Activated CD4-positive, alpha-beta memory T cell treated with anti-CD3 and anti-CD28 coated beads for 36 hours (primary cell): ENCODE measurements around the gene MRPL33. TPM values are rescaled to one million over a fixed set of nuclear protein-coding genes. Genes with fewer than 3 reads are reported as not detected.

Source experiments
- CTCF ChIA-PET: fragments of 350-600 bp; sonication (Branson Sonifier 250); formaldehyde crosslinking; loops from one replicate; lab custom pipeline; 2021; ENCODE audit warnings: antibody characterized with exemption, inconsistent platforms; lab: Charles Lee
- POLR2A ChIA-PET: fragments of 350-600 bp; sonication (Branson Sonifier 250); formaldehyde crosslinking; loops from one replicate; lab custom pipeline; 2021; ENCODE audit warnings: antibody characterized with exemption; lab: Charles Lee
- DNase-seq: peaks from one replicate; pipeline ENCODE4 v3.0.0-alpha.2; 2020
- H3K27ac Mint-ChIP-seq: one replicate; pipeline ENCODE4 v1.8.0; 2021; ENCODE audit warnings: mixed read lengths
- H3K27me3 Mint-ChIP-seq: one replicate; pipeline ENCODE4 v1.8.0; 2021; ENCODE audit warnings: mixed read lengths
- H3K36me3 Mint-ChIP-seq: one replicate; pipeline ENCODE4 v1.8.0; 2021; ENCODE audit warnings: mixed read lengths
- H3K4me1 Mint-ChIP-seq: one replicate; pipeline ENCODE4 v1.8.0; 2021; ENCODE audit warnings: low read depth, mixed read lengths
- H3K4me3 Mint-ChIP-seq: one replicate; pipeline ENCODE4 v1.8.0; 2021; ENCODE audit warnings: mild to moderate bottlenecking, mixed read lengths
- H3K9me3 Mint-ChIP-seq: one replicate; pipeline ENCODE4 v1.8.0; 2021; ENCODE audit warnings: mixed read lengths
- intact Hi-C: fragments of 100-400 bp; cut with micrococcal nuclease; formaldehyde crosslinking; loops from one replicate; pipeline ENCODE4 v1.15.1; 2023
- total RNA-seq, 2 experiments: library from RNA; stranded (reverse); gene quantifications; one replicate each; pipeline ENCODE4 v1.2.3, GENCODE V29; 2021

MRPL33 gene
- total RNA-seq, 2 experiments from 2014 or later: 83.3 to 84.2 TPM

- intact Hi-C loops: no loop called here
- Mint-ChIP-seq H3K4me3 (no peak overlapping the region), H3K27me3 (no peaks in the 10 kb centered on the region), H3K27ac (no peak overlapping the region), H3K9me3 (no peaks in the 10 kb centered on the region), H3K4me1 (no peaks in the 10 kb centered on the region), H3K36me3 (peaks cover under 1% of the 10 kb centered on the region)
- CTCF ChIA-PET: interaction anchor here (0.9 kb wide), 1 partner anchor 42 kb away, joined by 3 read pairs; no protein-coding TSS in a partner anchor
- POLR2A ChIA-PET: no interaction called here
- DNase-seq: no peak
These were observed 19.3 kb downstream of the MRPL33 start for GRCh38 chr2:27790796-27791195.

- no peak for DNase-seq
- ChIA-PET POLR2A (no interaction called here), CTCF (no interaction called here)
- Mint-ChIP-seq H3K27ac (no peak overlapping the region), H3K9me3 (no peaks in the 10 kb centered on the region), H3K36me3 (no peaks in the 10 kb centered on the region), H3K4me1 (no peaks in the 10 kb centered on the region), H3K27me3 (no peaks in the 10 kb centered on the region), H3K4me3 (no peak overlapping the region)
- intact Hi-C loops: no loop called here
These were observed 21.2 kb downstream of the MRPL33 start for GRCh38 chr2:27792759-27793158.

- Mint-ChIP-seq H3K27me3 (no peaks in the 10 kb centered on the region), H3K9me3 (no peaks in the 10 kb centered on the region), H3K4me3 (no peak overlapping the region), H3K4me1 (no peaks in the 10 kb centered on the region), H3K27ac (no peak overlapping the region), H3K36me3 (no peaks in the 10 kb centered on the region)
- DNase-seq: no peak
- POLR2A ChIA-PET: no interaction called here
- intact Hi-C loops: no loop called here
- CTCF ChIA-PET: no interaction called here
These were observed 23.7 kb downstream of the MRPL33 start for GRCh38 chr2:27795093-27795834.

DNA sequence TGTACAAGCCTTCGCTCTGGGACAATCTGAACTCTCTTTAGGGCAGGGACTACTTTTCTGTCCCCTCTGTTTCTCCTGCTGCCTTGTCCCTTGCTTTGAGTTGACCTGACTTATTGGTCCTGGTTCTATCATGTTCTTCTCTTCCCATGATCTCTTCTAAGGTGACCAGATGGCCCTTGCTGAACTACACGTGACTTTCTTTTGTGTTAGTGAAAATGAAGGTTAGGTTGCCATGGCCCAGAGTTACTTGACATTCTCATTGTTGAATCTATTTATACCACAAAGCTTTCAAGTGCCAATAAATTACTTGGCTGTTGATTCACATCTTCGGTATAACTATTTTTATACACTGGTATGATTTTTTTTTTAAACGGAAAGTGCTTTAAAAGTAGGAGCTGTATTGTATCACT, 24.4 kb downstream of the MRPL33 start:
- no peak overlapping the region for H3K4me3 Mint-ChIP-seq
- ChIA-PET POLR2A (no interaction called here), CTCF (no interaction called here)
- no peak for DNase-seq
- H3K36me3 Mint-ChIP-seq: no peaks in the 10 kb centered on the region
- no peaks in the 10 kb centered on the region for H3K27me3 Mint-ChIP-seq
- H3K27ac Mint-ChIP-seq: no peak overlapping the region
- intact Hi-C loops: no loop called here
- no peaks in the 10 kb centered on the region for H3K4me1 Mint-ChIP-seq
- no peaks in the 10 kb centered on the region for H3K9me3 Mint-ChIP-seq

DNA sequence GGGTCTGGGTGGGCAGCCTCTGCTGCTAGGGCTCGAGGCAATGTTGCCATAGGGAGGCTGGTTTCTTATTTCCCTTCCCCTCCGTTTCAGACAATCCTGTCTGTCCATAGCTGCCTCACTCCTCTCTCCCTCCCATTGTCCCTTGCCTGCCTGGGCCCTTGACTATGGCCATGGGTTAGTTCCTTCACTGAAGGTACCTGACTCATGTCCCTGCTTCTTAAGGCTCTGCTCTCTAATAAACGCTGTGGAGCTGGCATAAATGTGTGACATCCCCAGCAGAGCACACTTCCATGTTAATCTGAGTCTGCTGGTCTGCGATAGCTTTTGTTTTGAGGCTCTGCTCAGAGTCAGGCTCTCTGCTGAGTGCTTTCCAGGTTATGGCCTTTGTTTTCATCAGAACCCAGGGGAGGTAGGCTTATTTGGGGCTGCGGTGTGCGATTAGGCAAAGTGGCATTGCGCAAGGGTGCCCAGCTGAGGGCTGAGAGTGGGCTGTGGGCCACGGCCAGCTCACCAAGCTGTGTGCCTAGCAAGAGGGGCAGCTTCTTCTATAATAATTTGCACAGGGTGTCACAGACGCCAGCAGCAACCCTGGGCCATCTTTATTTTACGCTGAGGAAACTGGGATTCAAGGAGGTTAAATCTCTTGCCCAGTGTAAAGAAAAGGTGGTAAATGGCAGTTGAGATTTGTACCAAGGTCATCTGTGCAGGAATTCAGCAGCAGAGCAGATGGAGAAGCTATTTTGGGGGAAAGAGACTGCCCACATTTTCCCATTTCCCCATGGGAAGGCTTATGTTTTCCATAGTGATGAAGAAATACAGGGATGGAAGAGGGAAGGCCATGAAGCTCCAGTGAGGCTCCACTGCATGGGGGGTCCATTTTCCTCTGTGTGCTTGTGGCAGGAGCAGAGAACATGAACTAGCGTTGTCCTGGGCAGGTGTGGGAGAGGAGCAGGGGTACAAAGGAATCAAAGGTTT, 25.6 kb downstream of the MRPL33 start:
- H3K4me3 Mint-ChIP-seq: no peak overlapping the region
- H3K27me3 Mint-ChIP-seq: no peaks in the 10 kb centered on the region
- H3K9me3 Mint-ChIP-seq: no peaks in the 10 kb centered on the region
- ChIA-PET CTCF (no interaction called here), POLR2A (no interaction called here)
- no peak for DNase-seq
- no peak overlapping the region for H3K27ac Mint-ChIP-seq
- H3K4me1 Mint-ChIP-seq: no peaks in the 10 kb centered on the region
- no peaks in the 10 kb centered on the region for H3K36me3 Mint-ChIP-seq
- intact Hi-C loops: no loop called here

GRCh38 chr2:27797841-27798240, 26.3 kb downstream of the MRPL33 start:
- no peaks in the 10 kb centered on the region for H3K36me3 Mint-ChIP-seq
- no peak for DNase-seq
- no peak overlapping the region for H3K4me3 Mint-ChIP-seq
- no peaks in the 10 kb centered on the region for H3K9me3 Mint-ChIP-seq
- no peak overlapping the region for H3K27ac Mint-ChIP-seq
- POLR2A ChIA-PET: no interaction called here
- intact Hi-C loops: no loop called here
- H3K27me3 Mint-ChIP-seq: no peaks in the 10 kb centered on the region
- CTCF ChIA-PET: no interaction called here
- H3K4me1 Mint-ChIP-seq: no peaks in the 10 kb centered on the region

GRCh38 chr2:27798486-27798885, 27.0 kb downstream of the MRPL33 start:
- Mint-ChIP-seq H3K27ac (no peak overlapping the region), H3K4me1 (no peaks in the 10 kb centered on the region), H3K4me3 (no peak overlapping the region), H3K27me3 (no peaks in the 10 kb centered on the region), H3K9me3 (no peaks in the 10 kb centered on the region), H3K36me3 (no peaks in the 10 kb centered on the region)
- ChIA-PET CTCF (no interaction called here), POLR2A (no interaction called here)
- intact Hi-C loops: no loop called here
- DNase-seq: no peak

DNA sequence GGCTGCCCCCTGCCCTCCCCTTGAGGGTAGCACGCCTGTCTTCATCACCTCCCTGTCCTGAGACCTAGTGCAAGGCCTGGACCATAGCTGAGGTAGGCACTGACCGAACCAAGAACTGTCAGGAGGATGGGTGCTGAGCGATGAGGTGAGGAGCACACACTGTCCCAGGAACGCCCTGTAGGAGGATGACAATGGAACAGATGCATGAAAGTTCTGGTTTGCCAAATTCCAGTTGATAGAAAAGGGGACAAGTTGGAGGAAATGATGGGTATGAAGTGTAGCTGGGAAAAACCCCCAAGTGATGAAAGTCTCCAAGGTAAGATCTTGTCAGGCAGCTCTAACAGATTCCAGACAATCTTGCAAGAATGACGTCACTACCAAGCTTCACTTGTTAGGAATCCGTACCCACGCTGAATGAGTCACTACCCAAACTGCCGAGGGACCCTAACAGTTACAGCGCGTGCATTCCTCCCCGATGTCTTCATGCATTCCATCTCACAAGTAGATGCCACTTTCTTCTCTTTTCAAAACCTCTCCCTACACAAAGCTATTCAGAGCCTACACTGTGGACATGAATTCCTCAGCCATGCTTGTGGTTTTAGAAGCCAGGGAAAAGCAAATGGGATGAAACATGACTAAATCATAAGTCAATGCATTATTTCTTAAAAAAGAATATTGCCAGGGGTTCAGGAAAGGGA, 27.6 kb downstream of the MRPL33 start:
- Mint-ChIP-seq H3K9me3 (no peaks in the 10 kb centered on the region), H3K27me3 (no peaks in the 10 kb centered on the region), H3K4me1 (no peaks in the 10 kb centered on the region), H3K4me3 (no peak overlapping the region), H3K36me3 (no peaks in the 10 kb centered on the region), H3K27ac (no peak overlapping the region)
- intact Hi-C loops: no loop called here
- DNase-seq: no peak
- ChIA-PET CTCF (no interaction called here), POLR2A (no interaction called here)

DNA sequence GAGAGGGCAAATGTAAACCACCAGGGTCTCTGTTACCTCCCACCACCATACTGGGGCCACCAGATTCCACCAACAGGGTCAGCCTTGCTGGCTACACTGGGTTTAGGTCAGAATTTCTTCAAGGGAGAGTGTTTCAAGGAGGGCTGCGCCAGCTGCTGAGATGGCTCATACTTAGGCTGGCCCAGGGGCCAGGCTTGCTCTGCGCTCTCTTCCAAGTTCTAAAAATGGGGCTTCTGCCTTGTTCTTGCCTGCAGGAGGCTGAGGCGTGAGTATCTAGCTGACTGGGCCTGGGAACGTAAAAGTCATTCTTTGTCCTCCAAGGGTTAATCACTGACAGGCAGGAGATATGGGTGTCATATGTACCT, 28.1 kb downstream of the MRPL33 start:
- ChIA-PET CTCF (no interaction called here), POLR2A (no interaction called here)
- H3K9me3 Mint-ChIP-seq: no peaks in the 10 kb centered on the region
- H3K4me1 Mint-ChIP-seq: no peaks in the 10 kb centered on the region
- intact Hi-C loops: no loop called here
- no peak overlapping the region for H3K27ac Mint-ChIP-seq
- H3K4me3 Mint-ChIP-seq: no peak overlapping the region
- H3K36me3 Mint-ChIP-seq: no peaks in the 10 kb centered on the region
- no peaks in the 10 kb centered on the region for H3K27me3 Mint-ChIP-seq
- no peak for DNase-seq

GRCh38 chr2:27800856-27801255, 29.3 kb downstream of the MRPL33 start:
- H3K36me3 Mint-ChIP-seq: no peaks in the 10 kb centered on the region
- H3K4me1 Mint-ChIP-seq: no peaks in the 10 kb centered on the region
- no peaks in the 10 kb centered on the region for H3K27me3 Mint-ChIP-seq
- H3K4me3 Mint-ChIP-seq: no peak overlapping the region
- ChIA-PET CTCF (no interaction called here), POLR2A (no interaction called here)
- no peak for DNase-seq
- H3K9me3 Mint-ChIP-seq: no peaks in the 10 kb centered on the region
- no peak overlapping the region for H3K27ac Mint-ChIP-seq
- intact Hi-C loops: no loop called here

DNA sequence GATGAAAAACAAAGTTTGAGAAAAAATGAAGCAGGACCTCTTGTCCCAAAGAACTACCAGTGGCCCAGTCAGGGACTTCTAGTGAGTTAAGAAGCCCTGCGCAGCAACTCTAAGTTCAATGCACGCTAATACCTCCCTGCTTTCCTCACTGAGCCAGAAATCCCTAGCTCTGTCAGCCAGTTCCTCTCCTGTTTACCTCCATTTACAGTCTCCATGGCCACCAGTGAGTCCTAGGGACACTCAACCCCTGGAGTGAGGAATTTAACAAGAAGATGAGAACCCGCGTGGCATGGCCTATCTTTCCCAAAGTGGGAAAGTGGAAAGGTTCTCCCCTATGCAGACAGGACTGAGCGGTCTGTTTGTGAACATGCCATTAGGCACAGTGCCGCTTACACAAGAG, 31.0 kb downstream of the MRPL33 start:
- peaks cover 5% of the 10 kb centered on the region for H3K4me1 Mint-ChIP-seq
- H3K36me3 Mint-ChIP-seq: no peaks in the 10 kb centered on the region
- H3K27ac Mint-ChIP-seq: no peak overlapping the region
- DNase-seq: no peak
- CTCF ChIA-PET: no interaction called here
- intact Hi-C loops: no loop called here
- H3K4me3 Mint-ChIP-seq: no peak overlapping the region
- H3K9me3 Mint-ChIP-seq: no peaks in the 10 kb centered on the region
- H3K27me3 Mint-ChIP-seq: no peaks in the 10 kb centered on the region
- POLR2A ChIA-PET: no interaction called here

GRCh38 chr2:27803046-27803445, 31.5 kb downstream of the MRPL33 start:
- no peaks in the 10 kb centered on the region for H3K27me3 Mint-ChIP-seq
- peaks cover 6% of the 10 kb centered on the region for H3K4me1 Mint-ChIP-seq
- ChIA-PET POLR2A (no interaction called here), CTCF (no interaction called here)
- no peak overlapping the region for H3K27ac Mint-ChIP-seq
- intact Hi-C loops: no loop called here
- no peak overlapping the region for H3K4me3 Mint-ChIP-seq
- DNase-seq: no peak
- no peaks in the 10 kb centered on the region for H3K9me3 Mint-ChIP-seq
- no peaks in the 10 kb centered on the region for H3K36me3 Mint-ChIP-seq
